HG03439 (cell line): Measurements from ENCODE around the gene AGFG1.
"Not testable (repeated sequence)": the region's sequence is repeated elsewhere in the genome, so short reads cannot be mapped to it uniquely, and the experiment has no call there.

Source experiments
- ATAC-seq: cut with Tn5 transposase; IDR thresholded peaks from one replicate; pipeline ENCODE4 v1.9.1; 2021; ENCODE audit warnings: mild to moderate bottlenecking, moderate library complexity; ENCODE audit not compliant: unreplicated experiment

The AGFG1 gene

DNA sequence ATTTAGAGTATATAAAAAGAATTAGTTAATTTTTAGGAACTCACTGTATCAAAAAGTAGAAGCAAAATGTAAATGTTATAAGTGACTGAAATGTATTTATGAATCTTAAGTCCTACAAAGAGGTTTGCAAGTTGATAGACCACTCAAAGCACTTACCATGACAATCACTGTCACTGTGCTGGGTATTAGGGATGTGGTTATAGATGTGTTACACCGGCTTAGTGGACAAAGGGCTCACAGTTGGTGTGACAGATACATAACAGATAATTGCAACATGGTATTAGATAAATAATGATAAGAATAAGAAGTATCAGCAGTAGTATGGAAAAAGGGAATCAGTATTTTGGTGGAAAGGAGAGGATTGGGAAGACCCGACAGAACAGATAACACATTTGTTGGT lies 21.6 kb downstream of the AGFG1 start:
- no peak for ATAC-seq

DNA sequence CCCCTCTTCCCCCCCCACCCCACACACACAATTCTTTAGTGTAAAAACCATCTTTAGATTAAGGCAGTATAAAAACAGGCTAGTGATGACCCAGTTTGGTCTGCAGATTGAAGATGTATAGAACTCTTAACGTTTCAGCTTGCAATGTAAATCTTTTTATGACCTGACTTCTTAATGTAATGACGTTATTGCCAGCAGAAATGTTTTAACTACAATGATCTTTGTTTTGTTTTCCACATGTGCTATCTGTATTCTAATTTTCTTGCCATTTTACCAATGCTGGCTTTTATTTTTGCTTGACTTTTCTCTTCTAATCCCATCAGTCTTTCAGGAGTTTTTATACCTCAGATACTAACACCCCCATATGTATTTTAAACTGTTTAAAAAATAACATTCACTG lies 25.2 kb downstream of the AGFG1 start:
- no peak for ATAC-seq

GRCh38 chr2:227499627-227500300 lies 27.8 kb downstream of the AGFG1 start:
- no peak for ATAC-seq

DNA sequence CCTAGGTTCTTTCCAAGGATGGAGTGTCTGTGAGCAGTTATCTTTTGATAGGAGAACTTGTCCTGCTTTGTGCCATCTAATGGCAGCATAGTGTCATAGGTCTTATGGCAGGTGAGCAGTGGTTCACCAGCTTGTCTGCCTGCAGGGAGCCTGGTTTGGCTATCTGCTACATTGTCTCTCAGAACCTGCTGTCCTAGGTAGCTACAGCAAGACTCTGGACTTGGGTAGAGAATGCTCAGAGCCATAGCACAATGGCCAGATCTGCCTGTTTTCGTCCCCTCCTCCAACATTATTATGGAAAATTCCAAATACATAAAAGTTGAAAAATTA lies 28.3 kb downstream of the AGFG1 start:
- ATAC-seq = no peak

DNA sequence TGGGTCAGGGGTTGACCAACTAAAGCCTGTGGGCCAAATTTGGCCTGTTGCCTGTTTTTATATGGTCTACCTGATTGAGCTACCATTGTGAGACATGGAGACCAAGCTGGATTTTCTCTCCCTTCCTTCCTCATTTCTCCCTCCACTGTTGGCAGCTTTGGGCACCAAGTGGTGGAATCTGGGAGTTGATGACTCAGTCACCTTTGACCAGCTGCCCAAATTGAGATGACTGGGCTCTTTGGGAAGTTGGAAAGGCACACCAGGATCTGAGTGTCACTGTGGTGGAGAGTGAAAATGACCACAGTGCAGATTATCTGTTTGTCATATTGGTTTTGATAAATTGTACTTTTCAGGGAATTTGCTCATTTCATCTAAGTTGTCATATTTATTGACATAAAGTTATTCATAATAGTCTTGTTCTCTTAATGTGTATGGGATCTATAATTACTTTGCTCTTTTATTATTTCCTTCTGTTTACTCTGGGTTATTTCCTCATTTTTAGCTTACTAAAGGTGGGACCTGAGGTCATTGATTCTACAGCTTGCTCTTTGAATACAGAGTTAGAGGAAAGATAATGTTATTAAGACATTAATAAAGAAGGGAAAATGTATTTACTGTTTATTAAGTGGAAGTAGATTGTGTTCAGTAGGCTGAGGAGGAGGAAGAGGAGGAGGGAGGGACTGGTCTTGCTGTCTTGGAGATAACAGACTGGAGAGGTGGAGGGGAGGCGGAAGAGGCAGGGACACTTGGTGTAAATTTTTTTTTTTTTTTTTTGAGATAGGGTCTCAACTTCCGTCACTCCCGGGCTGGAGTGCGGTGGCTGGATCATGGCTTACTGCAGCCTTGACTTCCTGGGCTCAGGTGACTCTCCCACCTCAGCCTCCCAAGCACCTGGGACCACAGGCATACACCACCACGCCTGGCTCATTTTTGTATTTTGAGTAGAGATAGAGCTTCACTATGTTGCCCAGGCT lies 31.8 kb downstream of the AGFG1 start:
- no peak for ATAC-seq

DNA sequence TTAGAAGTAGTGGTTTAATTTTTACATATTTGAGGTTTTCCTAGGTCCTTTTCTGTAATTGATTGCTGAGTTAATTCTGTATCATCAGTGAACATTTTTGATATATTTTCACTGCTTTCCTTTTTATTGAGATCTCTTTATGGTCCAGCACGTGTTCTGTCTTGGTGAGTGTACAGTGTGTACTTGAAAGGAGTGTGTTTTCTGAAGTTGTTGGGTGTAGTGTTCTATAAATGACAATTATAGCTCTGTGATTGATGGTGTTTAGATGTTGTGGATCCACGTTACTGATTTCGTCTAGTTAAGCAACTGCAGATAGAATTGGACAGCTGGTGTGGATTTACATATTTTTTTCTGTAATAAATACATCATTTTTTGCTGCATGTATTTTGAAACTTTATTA lies 32.7 kb downstream of the AGFG1 start:
- no peak for ATAC-seq

DNA sequence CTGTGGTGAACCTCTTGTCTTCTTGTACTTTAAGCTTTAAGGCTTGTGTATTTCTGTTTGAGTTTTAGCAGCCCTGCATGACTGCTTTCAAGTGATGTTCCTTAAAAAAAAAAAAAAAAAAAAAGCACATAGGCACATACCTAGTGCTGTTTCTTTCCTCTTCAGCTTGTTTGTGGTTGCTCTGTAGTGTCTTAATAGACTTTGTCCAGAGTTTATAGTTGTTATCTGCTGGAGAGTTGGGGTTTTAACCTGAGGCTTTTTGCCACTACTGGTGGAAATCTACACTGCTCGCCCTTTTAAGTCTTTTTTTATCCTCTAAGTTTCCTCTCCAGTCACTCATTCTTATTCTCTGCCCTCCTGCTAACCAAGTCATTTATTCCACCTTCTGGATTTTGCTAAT lies 34.5 kb downstream of the AGFG1 start:
- no peak for ATAC-seq

GRCh38 chr2:227507963-227508362 lies 36.0 kb downstream of the AGFG1 start:
- no peak for ATAC-seq

GRCh38 chr2:227509076-227509475 lies 37.1 kb downstream of the AGFG1 start:
- ATAC-seq = no peak

- ATAC-seq = no peak
Measured at GRCh38 chr2:227509824-227510619, 38.1 kb downstream of the AGFG1 start.

GRCh38 chr2:227510620-227510958 lies 38.6 kb downstream of the AGFG1 start:
- no peak for ATAC-seq

GRCh38 chr2:227511239-227511930 lies 39.4 kb downstream of the AGFG1 start:
- no peak for ATAC-seq

GRCh38 chr2:227511955-227512354 lies 40.0 kb downstream of the AGFG1 start:
- no peak for ATAC-seq

DNA sequence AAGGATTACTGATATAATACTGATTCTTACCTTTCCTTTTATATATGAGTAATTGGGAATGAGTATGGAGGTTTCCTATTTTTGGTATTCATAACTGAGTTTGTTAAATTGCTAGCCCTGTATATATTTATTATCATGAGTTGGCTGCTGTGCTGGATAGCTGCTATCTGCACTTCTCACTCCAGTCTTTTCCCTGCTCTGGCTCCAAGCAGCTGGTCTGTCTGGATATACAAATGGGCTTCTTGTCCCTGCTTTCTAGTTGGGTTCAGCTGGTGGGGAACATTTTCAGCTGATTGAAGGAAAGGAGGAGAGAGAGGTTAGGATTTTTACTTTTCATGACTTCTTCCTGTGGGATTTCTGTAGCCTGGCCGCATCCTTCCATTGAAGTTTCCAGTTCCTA lies 41.2 kb downstream of the AGFG1 start:
- ATAC-seq = no peak

- no peak for ATAC-seq
Measured at GRCh38 chr2:227515742-227516141, 43.8 kb downstream of the AGFG1 start.

DNA sequence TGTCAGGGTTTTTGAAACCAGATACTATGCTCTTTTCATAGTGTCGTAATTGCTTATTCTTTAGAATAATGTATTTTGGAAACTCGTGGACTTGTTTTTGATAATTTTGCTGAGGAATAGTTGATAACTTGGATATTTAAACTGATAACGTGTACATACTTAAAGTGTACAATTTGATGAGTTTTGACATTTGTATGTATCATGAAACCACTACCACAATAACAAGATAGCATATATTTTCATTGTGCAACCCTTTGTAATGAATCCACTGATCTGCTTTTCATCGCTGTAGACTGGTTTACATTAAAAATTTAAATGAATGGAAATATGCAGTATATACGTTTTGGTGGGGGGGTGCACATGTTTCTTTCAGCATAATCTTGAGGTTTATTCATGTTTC lies 45.8 kb downstream of the AGFG1 start:
- ATAC-seq = no peak

DNA sequence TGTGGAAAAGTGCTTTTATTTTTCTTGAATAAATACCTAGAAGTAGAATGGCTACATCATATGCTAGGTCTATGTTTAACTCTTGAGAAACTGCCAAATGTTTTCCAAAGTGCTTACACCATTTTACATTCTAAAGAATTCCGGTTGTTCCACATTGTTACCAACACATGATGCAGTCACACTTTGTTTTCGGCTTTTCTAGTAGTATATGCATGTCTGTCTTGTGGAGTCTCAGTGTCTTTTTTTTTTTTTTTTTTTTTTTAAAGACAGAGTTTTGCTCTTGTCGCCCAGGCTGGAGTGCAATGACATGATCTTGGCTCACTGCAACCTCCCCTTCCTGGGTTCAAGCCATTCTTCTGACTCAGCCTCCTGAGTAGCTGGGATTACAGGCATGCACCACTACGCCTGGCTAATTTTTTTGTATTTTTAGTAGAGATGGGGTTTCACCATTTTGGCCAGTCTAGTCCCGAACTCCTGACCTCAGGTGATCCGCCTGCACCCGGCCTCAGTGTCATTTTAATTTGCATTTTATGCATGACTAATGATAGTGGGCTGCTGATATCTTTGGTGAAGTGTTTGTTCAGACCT lies 46.4 kb downstream of the AGFG1 start:
- not testable (repeated sequence) for ATAC-seq

DNA sequence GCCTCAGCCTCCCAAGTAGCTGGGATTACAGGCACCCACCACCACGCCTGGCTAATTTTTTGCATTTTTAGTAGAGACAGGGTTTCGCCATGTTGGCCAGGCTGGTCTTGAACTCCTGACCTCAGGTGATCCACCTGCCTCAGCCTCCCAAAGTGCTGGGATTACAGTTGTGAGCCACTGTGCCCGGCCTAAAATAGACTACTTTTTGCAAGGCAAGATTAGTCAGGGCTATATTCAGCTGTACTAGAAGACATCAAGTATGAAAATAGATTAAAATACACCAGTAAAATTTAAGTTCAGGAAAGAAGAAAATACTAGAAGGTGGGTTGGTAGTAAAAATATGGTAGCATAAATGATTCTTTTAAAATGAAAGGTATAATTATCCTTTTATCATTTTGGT lies 49.2 kb downstream of the AGFG1 start:
- not testable (repeated sequence) for ATAC-seq

DNA sequence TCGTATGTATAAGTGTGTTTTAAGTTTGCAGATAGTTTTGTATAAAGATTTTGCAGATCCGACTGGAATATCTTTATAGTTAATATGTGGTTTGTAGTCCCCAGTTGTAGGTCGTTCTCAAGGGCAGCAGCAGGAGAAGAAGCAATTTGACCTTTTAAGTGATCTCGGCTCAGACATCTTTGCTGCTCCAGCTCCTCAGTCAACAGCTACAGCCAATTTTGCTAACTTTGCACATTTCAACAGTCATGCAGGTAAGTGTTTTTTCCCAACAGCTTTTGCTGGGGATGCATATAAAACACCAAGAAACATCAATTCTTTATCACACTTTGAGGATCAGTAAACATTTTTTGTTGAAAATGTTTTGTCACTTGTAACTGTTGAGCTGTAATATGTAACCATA lies 52.7 kb downstream of the AGFG1 start:
- ATAC-seq = no peak

DNA sequence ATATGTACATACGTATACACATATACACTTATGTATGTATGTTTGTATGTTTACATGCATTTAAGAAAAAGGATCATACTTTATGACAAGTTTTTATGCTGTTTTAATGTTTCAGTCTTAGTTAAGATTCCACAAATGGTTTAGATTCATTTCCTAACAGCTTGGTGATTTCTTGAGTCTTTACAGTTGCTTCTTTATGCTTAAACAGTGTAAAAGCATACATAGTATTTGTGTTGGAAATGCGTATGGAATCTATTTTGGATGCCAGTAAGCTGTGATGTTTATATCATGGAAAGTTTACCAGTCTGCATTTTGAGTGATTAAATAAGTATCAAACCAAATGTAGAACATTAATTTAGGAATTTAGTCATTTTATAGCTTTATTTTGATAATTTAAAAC lies 55.4 kb downstream of the AGFG1 start:
- ATAC-seq = no peak

DNA sequence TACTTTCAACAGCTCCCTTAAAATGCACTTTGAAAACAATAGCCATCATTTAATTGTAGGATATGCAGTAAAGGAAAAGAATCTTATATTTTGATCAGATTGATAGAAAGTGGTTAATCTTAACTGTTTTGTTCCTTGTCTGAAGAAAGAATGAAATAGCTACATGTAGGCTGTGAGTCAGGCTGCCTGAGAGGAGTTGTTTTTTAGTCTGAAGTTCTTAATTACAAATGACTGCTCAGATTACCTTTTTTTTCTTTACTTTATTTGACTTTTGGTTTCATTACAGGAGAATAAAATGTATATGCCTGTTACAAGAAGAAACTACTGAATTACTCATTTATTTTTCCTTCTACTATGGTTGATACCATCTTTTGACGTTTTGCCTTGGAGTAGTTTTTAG lies 56.8 kb downstream of the AGFG1 start:
- ATAC-seq = no peak
